ENCODE data around the gene OOEP. TPM values are rescaled to one million over a fixed set of nuclear protein-coding genes. Genes with fewer than 3 reads are reported as not detected.

The OOEP gene
- total and polyA plus RNA-seq, 2 of the 4 experiments (the other 2 are of a cell fraction): not detected

DNA sequence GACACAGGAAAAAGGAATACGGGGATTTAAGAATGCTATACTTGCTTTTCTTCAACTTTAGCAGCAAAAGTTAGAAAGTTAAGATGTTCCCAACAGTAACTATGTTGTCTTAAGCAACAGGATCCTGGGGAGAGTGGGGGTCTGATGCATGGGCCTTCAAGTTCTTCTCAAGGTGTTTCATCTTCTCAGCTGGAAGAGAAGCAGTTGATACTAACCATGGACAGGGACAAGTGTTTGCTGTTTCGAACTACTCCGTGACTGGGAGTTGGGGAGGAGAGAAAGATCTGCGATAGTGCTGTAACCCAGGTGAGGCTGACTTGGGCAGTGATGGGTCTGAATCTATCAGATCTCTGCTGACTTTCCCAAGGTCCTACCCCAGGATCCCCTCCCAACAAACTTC lies 1.0 kb downstream of the OOEP start:
- Histone ChIP-seq H3K56ac (ENCODE audit: extremely low read depth, insufficient read depth, low read length) (no peak overlapping the region), H3K9me3 (ENCODE audit: control insufficient read depth, insufficient read depth, low read length) (peaks cover 10% of the 10 kb centered on the region), H3K4me2 (ENCODE audit: low read depth, low read length) (no peak overlapping the region), H3K9ac (ENCODE audit: low read depth, low read length) (no peak overlapping the region), H2AK9ac (replicated peaks; ENCODE audit: low read depth, low read length, poor library complexity) (no peak overlapping the region), H3K18ac (ENCODE audit: low read depth, low read length) (no peak overlapping the region), H3K9me1 (ENCODE audit: insufficient read depth, low read length) (no peaks in the 10 kb centered on the region), H3K4me1 (ENCODE audit: control insufficient read depth, insufficient read depth, low read length) (no peaks in the 10 kb centered on the region), H2BK15ac (ENCODE audit: low read depth, low read length) (no peak overlapping the region), H4K20me1 (ENCODE audit: insufficient read depth, low read length) (no peaks in the 10 kb centered on the region), H3K36me3 (ENCODE audit: control insufficient read depth, insufficient read depth, low read length) (no peaks in the 10 kb centered on the region), H4K91ac (ENCODE audit: insufficient read depth, low read depth, low read length) (no peak overlapping the region), H2AFZ (replicated peaks; ENCODE audit: low read length, poor library complexity) (no peak overlapping the region), H3K27me3 (ENCODE audit: control insufficient read depth, insufficient read depth, low read length) (peaks cover 3% of the 10 kb centered on the region), H3K27ac (ENCODE audit: insufficient read depth, low read length) (no peak overlapping the region), H3K4me3 (ENCODE audit: insufficient read depth, low read depth, low read length) (no peak overlapping the region), H2BK120ac (ENCODE audit: low read depth, low read length) (no peak overlapping the region), H4K5ac (ENCODE audit: low read depth, low read length) (no peak overlapping the region), H2BK20ac (ENCODE audit: low read depth, low read length) (no peak overlapping the region), H3K23ac (ENCODE audit: low read depth, low read length) (no peak overlapping the region), H3K79me1 (ENCODE audit: low read depth in 1 of 2, low read length in 2 of 2) (no peaks in the 10 kb centered on the region), H3K4ac (ENCODE audit: low read depth, low read length) (no peak overlapping the region), H2AK5ac (ENCODE audit: low read depth, low read length) (no peak overlapping the region), H2BK5ac (ENCODE audit: low read depth, low read length, poor library complexity, severe bottlenecking) (no peak overlapping the region), H3K14ac (replicated peaks; ENCODE audit: low read depth, low read length) (no peak overlapping the region), H4K8ac (ENCODE audit: low read depth in 2 of 2, low read length in 2 of 2) (no peak overlapping the region)
- no TSS peak for BruUV-seq (replicated peaks)
- ChIA-PET POLR2A (ENCODE audit: unreplicated experiment) (no interaction called here), CTCF (interaction anchor here (0.6 kb wide), 1 partner anchor 13 kb away, joined by 4 read pairs; no protein-coding TSS in a partner anchor)
- in situ Hi-C loops (cut with MboI; ENCODE audit: low sequenced_read_pairs) (no loop called here), dilution Hi-C loops (cut with HindIII; ENCODE audit: low sequenced_read_pairs, unreplicated experiment) (no loop called here), intact Hi-C loops (cut with micrococcal nuclease) (no loop called here)
- ATAC-seq (ENCODE audit: low read depth) (no peak), DNase-seq (no peak)
- WGBS, 2 experiments (ENCODE audit: extremely low coverage in 2 of 2, insufficient read length in 1 of 2): no CpG with 5 or more reads among the region's 4 CpGs
- no peak for TF ChIP-seq SMC3 (IDR thresholded peaks at IDR 0.05; ENCODE audit: low read depth, low read length)
